Upper lobe of left lung (tissue), 6 donors: ENCODE results near the gene TOMT. TPM values are rescaled to one million over a fixed set of nuclear protein-coding genes. Genes with fewer than 3 reads are reported as not detected.
"Not testable (repeated sequence)": the region's sequence is repeated elsewhere in the genome, so short reads cannot be mapped to it uniquely, and the experiment has no call there.

Experiments used
- ATAC-seq, 2 donors: fragments of 200-7000 bp; cut with Tn5 transposase; one replicate each; pipeline ENCODE4 v1.9.1; 2022; ENCODE audit warnings: mild to moderate bottlenecking in 2 of 2, moderate library complexity in 2 of 2; ENCODE audit not compliant: low FRiP score in 2 of 2
- DNase-seq, 2 donors: peaks; one replicate each; pipeline ENCODE4 v3.0.0-alpha.2; 2019 to 2020
- H3K27ac ChIP-seq, 4 donors: fragments of 200-600 bp; sonication (generic); one replicate each; pipeline ENCODE4 v1.5.1; 2016 to 2019
- H3K27me3 ChIP-seq, 4 donors: fragments of 200-600 bp; sonication (generic); one replicate each; pipeline ENCODE4 v1.5.1; 2017 to 2019
- H3K36me3 ChIP-seq, 4 donors: fragments of 200-600 bp; sonication (generic); one replicate each; pipeline ENCODE4 v1.5.1; 2016 to 2019
- H3K4me1 ChIP-seq, 4 donors: fragments of 200-600 bp; sonication (generic); one replicate each; pipeline ENCODE4 v1.5.1; 2018 to 2019
- H3K4me3 ChIP-seq, 4 donors: fragments of 200-600 bp; sonication (generic); one replicate each; pipeline ENCODE4 v1.5.1; 2017 to 2019; ENCODE audit warnings: mild to moderate bottlenecking in 2 of 4, moderate library complexity in 1 of 4
- H3K9me3 ChIP-seq, 4 donors: fragments of 200-600 bp; sonication (generic); one replicate each; pipeline ENCODE4 v1.5.1; 2018 to 2019
- EP300 ChIP-seq, 4 donors: sonication (generic); formaldehyde crosslinking; IDR thresholded peaks; one replicate each; pipeline ENCODE4 v1.5.1; 2017; ENCODE audit warnings: antibody characterized with exemption in 4 of 4, control low read depth in 2 of 4
- POLR2A ChIP-seq, 4 donors: fragments of 450-650 bp; IDR thresholded peaks; one replicate each; pipeline ENCODE4 v1.5.1; 2016 to 2017; ENCODE audit warnings: antibody characterized with exemption in 4 of 4, mild to moderate bottlenecking in 2 of 4
- POLR2AphosphoS5 ChIP-seq, 2 donors: sonication (generic); formaldehyde crosslinking; IDR thresholded peaks; one replicate each; pipeline ENCODE4 v1.5.1; 2017; ENCODE audit warnings: antibody characterized with exemption in 2 of 2
- WGBS, 2 donors: methylation state at CpG; one replicate each; pipeline ENCODE4 v1.1.5; 2017 to 2018; 5-methylcytosine and 5-hydroxymethylcytosine counted together
- total RNA-seq, 6 donors: library from RNA; depleted of rRNA in 4 of 6; stranded (reverse); fragments of >200 nt in 4 of 6; gene quantifications; one replicate each; pipeline versions ENCODE4 v1.1.0 to v1.2.1, GENCODE V29; 2016 to 2021
- TF ChIP-seq, protein P1 (sequence below), 6 experiments: fragments of 450-650 bp in 4 of 6; fragments of 200-600 bp in 2 of 6; sonication (generic) in 2 of 6; IDR thresholded peaks; one replicate each; pipeline ENCODE4 v1.5.1; 2016 to 2019; ENCODE audit warnings: antibody characterized with exemption in 6 of 6
- donor health status: DM: no; HTN: no; CAD: no; lungs with moderate emphysema.
- donor health status: DM: no; HTN: yes; CAD: no; lungs with severe emphysema.

The TOMT gene
- total RNA-seq, 6 donors from 2014 or later, result 0.30 TPM; not detected in 5

DNA sequence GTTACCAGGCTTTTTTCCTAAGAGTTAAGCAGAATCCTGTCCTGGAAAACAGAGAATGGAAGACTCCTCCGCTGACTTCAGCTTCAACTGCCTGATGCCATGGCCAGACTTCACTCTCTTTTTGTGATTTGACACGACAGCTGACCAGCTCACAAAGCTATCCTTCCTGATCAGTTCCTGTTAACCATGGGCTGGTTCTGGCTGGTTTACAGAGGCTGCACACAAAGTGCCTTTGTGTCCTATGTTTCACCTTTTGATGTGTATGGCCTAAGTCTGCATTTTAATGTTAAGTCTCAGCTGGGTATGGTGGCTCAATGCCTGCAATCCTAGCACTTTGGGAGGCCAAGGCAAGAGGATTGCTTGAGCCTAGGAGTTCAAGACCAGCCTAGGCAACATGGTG, 40.9 kb downstream of the TOMT start:
- WGBS, 2 donors, result 44 to 79% methylated on average over 2 of the region's 2 CpGs
- Histone ChIP-seq H3K9me3 (no peaks in the 10 kb centered on the region), H3K27me3 (no peaks in the 10 kb centered on the region), H3K4me3 (no peak overlapping the region), H3K4me1 (no peaks in the 10 kb centered on the region), H3K27ac (no peak overlapping the region), H3K36me3 (no peaks in the 10 kb centered on the region)
- ATAC-seq, result no peak
- no peak for DNase-seq
- TF ChIP-seq, protein P1, sequence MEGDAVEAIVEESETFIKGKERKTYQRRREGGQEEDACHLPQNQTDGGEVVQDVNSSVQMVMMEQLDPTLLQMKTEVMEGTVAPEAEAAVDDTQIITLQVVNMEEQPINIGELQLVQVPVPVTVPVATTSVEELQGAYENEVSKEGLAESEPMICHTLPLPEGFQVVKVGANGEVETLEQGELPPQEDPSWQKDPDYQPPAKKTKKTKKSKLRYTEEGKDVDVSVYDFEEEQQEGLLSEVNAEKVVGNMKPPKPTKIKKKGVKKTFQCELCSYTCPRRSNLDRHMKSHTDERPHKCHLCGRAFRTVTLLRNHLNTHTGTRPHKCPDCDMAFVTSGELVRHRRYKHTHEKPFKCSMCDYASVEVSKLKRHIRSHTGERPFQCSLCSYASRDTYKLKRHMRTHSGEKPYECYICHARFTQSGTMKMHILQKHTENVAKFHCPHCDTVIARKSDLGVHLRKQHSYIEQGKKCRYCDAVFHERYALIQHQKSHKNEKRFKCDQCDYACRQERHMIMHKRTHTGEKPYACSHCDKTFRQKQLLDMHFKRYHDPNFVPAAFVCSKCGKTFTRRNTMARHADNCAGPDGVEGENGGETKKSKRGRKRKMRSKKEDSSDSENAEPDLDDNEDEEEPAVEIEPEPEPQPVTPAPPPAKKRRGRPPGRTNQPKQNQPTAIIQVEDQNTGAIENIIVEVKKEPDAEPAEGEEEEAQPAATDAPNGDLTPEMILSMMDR (IDR thresholded peaks at IDR 0.05), result no peak
- TF ChIP-seq POLR2AphosphoS5 (IDR thresholded peaks at IDR 0.05), result no peak
- no peak for TF ChIP-seq EP300 (IDR thresholded peaks at IDR 0.05)
- TF ChIP-seq POLR2A (IDR thresholded peaks at IDR 0.05), result no peak

DNA sequence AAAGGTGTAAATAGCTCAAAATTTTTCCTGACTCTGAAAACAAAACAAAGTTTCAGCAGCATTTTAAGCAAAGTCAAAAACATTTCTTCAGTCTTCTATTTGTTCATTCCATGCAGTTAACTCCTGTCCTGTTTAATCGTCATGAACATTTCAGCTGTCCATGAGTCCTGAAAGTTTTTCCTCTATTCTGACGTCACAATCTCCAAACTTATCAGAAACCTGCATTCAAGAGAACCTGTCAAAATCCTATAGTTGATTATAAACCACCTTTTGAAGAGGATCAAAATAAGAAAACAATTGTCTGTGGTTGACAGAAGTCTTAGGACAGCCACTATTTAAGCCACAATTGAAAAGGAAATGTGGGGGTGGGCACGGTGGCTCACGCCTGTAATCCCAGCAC, 45.2 kb downstream of the TOMT start:
- Histone ChIP-seq H3K27me3 (no peaks in the 10 kb centered on the region), H3K4me3 (no peak overlapping the region), H3K4me1 (no peaks in the 10 kb centered on the region), H3K36me3 (no peaks in the 10 kb centered on the region), H3K27ac (no peak overlapping the region), H3K9me3 (no peaks in the 10 kb centered on the region)
- 68 to 73% methylated on average over 4 of the region's 4 CpGs for WGBS, 2 donors
- TF ChIP-seq EP300 (IDR thresholded peaks at IDR 0.05) (no peak), POLR2A (IDR thresholded peaks at IDR 0.05) (no peak), POLR2AphosphoS5 (IDR thresholded peaks at IDR 0.05) (no peak)
- TF ChIP-seq, protein P1 (IDR thresholded peaks at IDR 0.05), result no peak
- DNase-seq (no peak), ATAC-seq (no peak)

DNA sequence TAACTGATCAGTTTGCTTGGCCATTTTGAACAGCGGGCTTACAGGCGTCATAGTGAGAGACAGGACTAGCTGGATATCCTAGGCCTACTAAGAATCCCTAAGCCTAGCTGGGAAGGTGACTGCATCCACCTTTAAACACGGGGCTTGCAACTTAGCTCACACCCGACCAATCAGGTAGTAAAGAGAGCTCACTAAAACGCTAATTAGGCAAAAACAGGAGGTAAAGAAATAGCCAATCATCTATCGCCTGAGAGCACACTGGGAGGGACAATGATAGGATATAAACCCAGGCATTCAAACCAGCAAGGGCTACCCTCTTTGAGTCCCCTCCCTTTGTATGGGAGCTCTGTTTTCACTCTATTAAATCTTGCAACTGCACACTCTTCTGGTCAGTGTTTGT, 48.1 kb downstream of the TOMT start:
- not testable (repeated sequence) for H3K27me3 ChIP-seq, ATAC-seq, H3K4me1 ChIP-seq, H3K4me3 ChIP-seq, H3K27ac ChIP-seq, DNase-seq, H3K9me3 ChIP-seq, H3K36me3 ChIP-seq
- WGBS, 2 donors, result 86 to 89% methylated on average over 6 of the region's 6 CpGs

DNA sequence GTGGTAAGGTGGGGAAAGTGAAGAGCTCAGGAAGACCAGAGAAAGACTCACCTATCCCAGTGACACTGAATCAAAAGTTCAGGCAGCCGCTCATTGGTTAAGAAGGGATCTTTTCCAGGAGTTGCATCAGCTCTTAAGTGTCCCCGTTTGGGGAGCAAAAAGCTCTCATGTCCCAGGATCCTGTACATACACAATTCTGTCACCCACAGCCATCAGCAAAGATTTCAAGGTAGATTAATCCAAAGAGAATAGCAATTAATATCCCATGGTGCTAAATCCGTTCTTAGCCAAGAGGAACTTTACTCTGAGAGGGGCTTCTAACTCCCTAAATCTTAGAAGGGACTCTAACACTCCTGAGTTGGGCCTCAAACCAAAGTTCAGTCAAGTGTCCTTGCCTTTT, 49.1 kb downstream of the TOMT start:
- Histone ChIP-seq H3K27me3 (no peaks in the 10 kb centered on the region), H3K27ac (no peak overlapping the region), H3K36me3 (no peaks in the 10 kb centered on the region), H3K9me3 (no peaks in the 10 kb centered on the region), H3K4me3 (no peak overlapping the region), H3K4me1 (no peaks in the 10 kb centered on the region)
- WGBS, 2 donors, result 84 to 86% methylated on average over 3 of the region's 3 CpGs
- DNase-seq (no peak), ATAC-seq (no peak)
- TF ChIP-seq POLR2AphosphoS5 (IDR thresholded peaks at IDR 0.05) (no peak), POLR2A (IDR thresholded peaks at IDR 0.05) (no peak), EP300 (IDR thresholded peaks at IDR 0.05) (no peak)
- TF ChIP-seq, protein P1 (IDR thresholded peaks at IDR 0.05), result no peak

DNA sequence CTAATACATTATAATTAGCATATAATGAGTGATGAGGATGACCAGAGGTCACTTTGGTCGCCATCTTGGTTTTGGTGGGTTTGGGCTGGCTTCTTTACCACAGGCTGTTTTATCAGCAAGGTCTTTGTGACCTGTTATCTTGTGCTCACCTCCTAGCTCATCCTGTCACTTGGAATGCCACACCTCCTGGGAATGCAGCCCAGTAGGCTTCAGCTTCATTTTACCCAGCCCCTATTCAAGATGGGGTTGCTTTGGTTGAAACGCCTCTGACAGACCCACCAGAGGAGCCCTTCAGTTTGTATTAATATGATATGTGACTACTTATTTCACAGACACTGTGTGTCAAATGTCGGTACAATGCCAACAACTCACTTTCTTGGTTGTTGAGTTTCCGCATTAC, 50.0 kb downstream of the TOMT start:
- no peak for ATAC-seq
- H3K36me3 ChIP-seq, result no peaks in the 10 kb centered on the region
- 90 to 91% methylated on average over 4 of the region's 4 CpGs for WGBS, 2 donors
- TF ChIP-seq, protein P1 (IDR thresholded peaks at IDR 0.05), result no peak
- TF ChIP-seq EP300 (IDR thresholded peaks at IDR 0.05) (no peak), POLR2AphosphoS5 (IDR thresholded peaks at IDR 0.05) (no peak), POLR2A (IDR thresholded peaks at IDR 0.05) (no peak)
- no peak overlapping the region for H3K4me3 ChIP-seq
- H3K4me1 ChIP-seq, result no peaks in the 10 kb centered on the region
- H3K27ac ChIP-seq, result no peak overlapping the region
- DNase-seq, result no peak
- H3K27me3 ChIP-seq, result no peaks in the 10 kb centered on the region
- H3K9me3 ChIP-seq, result no peaks in the 10 kb centered on the region
